NB4 (cell line): ENCODE data around the gene MICU2.

Experiments used
- CTCF ChIP-seq: IDR thresholded peaks from one replicate; pipeline ENCODE4 v1.5.1; 2012; ENCODE audit warnings: low read depth, low read length
- MAX ChIP-seq: IDR thresholded peaks from 2 replicates; pipeline ENCODE4 v1.6.1; 2011; ENCODE audit warnings: low read depth, low read length

GRCh38 chr13:21594715-21595545 lies 9.0 kb downstream of the MICU2 start:
- TF ChIP-seq CTCF (no peak), MAX (no peak)
